SIG-M5 treated with dmso at 0.1 percent for 504 hours (cell line): Measurements from ENCODE around the gene NT5C2.
"Not testable (repeated sequence)": the region's sequence is repeated elsewhere in the genome, so short reads cannot be mapped to it uniquely, and the experiment has no call there.

ENCODE experiments used
- DNase-seq: peaks from one replicate; lab custom pipeline; 2025; ENCODE audit not compliant: unreplicated experiment; lab: John Stamatoyannopoulos, UW

The NT5C2 gene

DNA sequence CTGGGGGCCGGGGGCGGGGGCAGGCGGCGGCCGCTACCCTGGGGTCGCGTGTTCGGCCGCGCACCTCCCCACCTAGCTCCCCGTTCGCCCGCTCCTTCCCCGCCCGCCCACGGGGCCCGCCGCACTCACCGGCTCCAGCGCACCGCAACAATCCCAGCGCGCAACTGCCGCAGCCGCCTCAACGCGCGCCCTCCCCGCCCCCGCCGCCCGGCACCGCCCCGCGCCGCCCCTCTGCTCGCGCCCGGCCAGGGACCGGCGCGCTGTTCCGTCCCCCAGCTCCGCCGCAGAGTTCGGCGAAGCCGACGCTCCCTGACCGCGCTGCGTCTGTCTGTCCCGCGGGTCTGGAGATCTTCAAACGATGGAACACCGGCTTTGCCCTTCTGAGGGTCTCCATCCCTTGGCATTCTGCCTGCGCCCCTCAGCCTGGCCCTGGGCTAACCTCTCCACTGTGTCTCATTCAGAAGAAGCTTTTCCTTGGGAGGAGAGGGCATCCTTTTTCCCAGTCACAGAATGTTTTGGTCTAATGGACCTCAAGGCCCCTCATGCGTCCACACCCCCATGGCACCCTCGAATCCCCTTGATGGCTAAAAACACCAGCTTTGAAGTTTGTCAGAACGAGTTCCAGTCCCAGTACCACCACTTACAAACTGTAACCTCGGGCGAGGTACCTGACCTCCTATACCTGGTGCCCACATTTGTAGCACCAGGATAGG, at the start of gene NT5C2:
Gene NT5C2 (minus strand): TSS at position 166 of the 713 bp plus-strand sequence. CDS start 18,314 bp downstream, outside the sequence.
- peak; percentile 48 for DNase-seq

DNA sequence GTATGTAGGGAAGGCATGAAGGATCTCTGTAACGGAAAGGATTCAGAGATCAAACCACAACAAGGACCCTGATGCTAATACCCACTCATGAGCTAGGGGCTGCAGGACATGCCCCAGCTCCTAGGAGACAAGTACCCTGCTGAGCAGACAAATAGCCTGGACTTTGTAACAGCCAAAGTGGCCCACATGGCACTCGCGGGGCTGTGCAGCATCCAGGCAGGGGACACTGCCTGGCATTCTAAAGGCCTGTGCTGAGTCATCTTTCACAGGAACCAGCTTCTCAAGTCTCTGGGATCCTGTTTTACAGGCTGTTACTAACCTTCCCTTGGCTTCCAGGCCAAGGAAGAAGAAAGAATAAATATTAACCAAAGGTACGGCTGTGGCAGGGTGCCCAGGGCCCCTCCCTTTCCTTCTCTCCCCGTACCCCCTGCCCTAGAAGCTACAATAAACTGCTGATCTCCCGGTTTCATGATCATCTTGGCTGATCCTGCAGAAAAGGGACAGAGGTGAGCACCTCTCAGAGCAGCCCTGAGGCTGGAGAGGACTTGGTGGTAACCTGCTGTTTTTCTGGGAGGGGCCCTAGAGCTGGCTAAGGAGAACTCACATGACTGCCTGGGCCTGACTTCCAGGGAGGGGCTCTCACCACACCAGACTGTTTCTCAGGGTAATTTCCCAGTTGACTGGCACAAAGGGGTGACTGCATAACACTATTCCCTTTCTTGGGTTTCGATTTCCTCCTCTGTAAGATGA, 48.4 kb upstream of the NT5C2 start:
- DNase-seq: peak; percentile 73

DNA sequence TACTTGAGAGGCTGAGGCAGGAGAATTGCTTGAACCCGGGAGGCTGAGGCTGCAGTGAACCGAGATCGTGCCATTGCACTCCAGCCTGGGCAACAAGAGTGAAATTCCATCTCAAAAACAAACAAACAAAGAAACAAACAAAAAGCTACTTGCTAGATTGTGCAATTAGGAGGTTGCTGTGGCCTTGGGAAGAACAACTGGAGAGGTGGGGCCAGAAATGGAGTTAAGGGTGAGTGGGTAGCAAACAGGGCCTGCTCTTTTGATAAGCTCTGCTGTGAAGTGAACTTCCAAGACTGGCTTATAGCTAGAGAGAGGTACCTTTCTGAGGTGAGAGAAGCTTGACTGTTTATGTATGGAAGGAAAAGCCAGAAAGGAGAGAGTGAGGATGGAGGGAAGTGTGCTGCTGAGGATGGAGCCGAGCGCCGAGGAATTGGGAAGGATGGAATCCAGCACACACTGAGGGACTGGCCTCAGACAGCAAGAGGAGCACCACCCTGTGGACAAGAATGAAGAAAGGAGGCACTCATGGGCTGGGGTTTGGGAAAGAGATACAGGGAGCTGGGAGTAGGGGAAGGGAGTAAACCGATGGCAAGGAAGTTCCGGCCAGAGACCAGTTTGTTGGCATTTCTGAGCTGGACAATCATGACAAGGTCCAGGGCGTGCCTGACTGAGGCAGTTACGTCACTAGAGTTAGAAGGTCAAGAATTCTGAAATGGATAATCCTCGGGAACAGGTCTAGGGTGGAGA, 45.6 kb upstream of the NT5C2 start:
- DNase-seq: peak; percentile 60

DNA sequence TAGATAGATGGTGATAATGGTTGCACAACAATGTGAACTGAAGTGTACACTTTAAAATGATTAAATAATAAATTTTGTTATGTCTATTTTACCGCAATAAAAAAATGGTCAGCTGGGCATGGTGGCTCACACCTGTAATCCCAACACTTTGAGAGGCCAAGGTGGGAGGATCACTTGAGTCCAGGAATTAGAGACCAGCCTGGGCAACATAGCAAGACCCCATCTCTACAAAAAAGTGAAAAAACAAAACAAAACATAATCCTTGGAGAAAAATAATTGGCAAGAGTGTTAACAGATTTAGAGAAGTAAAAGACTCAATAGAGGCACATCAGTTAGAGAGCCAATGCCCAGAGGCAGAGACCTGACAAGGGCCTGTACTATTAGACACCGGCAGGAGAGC, 42.7 kb upstream of the NT5C2 start:
- DNase-seq: no peak

DNA sequence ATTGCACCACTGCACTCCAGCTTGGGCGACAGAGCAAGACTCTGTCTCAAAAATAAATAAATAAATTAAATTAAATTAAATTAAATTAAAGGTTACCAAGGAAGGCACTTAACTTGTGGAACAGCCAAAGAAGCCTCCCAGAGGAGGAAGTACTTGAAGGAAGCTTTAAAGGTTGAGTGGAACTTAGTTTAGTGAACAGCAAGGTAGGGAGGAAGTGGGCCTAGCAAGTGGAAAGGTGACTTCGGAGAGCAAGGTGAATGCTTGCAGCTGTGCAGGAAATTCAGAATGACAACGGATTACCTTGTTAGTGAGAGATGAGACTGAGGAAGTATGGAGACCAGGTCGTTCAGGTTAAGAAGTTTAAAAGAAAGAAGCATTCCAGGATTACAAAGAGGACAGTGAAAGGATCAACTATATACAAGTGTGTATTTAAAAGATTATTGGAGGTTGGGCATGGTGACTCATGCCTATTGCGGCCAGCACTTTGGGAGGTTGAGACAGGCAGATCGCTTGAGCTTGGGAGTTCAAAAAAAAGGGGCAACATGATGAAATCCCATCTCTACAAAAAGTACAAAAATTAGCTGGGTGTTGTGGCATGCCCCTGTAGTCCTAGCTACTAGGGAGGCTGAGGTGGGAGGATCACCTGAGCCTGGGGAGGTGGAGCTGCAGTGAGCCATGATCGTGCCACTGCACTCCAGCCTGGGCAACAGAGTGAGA, 39.9 kb upstream of the NT5C2 start:
- peak; percentile 28 for DNase-seq

DNA sequence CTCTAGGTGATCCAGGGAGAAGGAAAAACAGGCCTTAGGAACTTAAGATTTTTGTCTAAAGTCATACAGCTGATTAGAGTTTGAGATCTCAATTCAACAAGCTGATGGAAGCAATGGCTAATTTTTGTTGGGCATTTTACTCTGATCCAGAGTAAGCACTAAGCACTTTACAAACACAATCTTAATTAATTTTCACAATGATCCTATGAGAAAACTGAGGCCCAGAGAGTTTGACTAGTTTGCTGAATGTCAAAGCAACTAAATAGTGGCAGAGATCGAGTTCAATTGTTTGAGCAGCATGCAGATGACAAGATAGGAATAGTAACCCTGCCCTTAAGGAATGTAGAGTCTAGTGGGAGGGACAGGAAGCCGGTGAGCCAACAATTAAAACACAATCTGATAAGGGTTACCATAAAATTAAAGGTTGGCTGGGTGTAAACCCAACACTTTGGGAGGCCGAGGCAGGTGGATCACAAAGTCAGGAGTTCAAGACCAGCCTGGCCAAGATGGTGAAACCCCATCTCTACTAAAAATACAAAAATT, 39.1 kb upstream of the NT5C2 start:
- DNase-seq: peak; percentile 13

DNA sequence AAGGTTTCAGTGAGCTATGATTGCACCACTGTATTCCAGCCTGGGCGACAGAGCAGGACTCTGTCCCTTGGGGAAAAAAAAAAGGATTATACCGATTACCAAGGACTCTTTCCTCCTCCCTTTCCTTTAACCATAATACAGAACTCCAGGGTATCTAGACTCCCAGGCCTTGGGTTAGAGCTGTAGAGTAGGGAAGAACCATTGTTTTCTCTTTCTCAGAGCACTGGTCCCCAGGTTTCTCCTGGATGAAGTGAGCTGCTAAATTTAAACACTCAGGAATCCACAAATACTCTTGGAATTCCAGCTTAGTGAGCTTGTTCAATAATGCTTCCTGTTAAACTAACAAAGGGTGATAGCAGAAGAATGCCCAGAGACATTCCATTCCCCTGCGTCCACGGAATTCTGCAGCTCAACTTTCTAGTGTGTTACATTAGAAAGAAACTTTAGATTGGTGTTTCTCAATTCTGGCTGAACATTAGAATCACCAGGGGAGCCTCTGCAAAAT, 38.0 kb upstream of the NT5C2 start:
- DNase-seq: no peak

DNA sequence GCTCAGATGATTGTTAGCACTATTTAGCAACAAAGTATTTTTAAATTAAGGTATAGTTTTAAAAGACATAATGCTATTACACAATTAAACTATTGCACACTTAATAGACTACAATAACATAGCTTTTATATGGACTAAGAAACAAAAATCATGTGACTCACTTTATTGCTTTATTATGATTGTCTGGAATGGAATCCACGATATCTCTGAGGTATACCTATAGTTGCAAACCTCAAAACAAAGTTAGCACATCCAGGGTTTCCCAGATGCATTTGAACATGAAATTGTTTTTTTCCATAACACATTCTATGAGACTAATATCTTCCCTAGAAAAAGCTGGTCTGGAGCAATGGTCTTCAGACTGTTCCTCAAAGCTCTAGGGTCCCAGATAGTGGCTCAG, 34.3 kb upstream of the NT5C2 start:
- DNase-seq: no peak

DNA sequence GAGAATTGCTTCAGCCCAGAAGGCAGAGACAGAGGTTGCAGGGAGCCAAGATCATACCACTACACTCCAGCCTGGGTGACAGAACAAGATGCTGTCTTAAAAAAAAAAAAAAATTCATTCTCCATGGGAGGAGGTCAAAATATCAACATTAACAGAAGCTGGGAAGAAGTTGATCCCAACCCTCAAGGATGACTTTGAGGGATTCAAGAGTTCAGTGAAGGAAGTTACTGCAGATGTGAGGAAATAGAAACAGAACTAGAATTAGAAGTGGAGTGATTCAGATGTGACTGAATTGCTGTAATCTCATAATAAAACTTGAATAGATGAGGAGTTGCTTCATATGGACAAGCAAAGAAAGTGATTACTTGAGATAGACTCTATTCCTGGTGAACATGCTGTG, 32.9 kb upstream of the NT5C2 start:
- DNase-seq: no peak

DNA sequence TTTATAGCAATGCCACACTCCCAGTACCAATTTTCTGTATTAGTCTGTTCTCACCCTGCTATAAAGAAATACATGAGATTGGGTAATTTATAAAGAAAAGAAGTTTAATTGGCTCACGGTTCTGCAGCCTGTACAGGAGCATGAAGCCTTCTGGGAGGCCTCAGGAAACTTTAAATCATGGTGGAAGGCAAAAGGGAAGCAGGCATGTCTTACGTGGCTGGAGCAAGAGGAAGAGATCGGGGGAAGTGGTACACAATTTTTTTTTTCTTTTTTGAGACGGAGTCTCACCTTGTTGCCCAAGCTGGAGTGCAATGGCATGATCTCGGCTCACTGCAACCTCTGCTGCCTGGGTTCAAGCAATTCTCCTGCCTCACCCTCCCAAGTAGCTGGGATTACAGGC, 31.6 kb upstream of the NT5C2 start:
- peak; percentile 10 for DNase-seq

DNA sequence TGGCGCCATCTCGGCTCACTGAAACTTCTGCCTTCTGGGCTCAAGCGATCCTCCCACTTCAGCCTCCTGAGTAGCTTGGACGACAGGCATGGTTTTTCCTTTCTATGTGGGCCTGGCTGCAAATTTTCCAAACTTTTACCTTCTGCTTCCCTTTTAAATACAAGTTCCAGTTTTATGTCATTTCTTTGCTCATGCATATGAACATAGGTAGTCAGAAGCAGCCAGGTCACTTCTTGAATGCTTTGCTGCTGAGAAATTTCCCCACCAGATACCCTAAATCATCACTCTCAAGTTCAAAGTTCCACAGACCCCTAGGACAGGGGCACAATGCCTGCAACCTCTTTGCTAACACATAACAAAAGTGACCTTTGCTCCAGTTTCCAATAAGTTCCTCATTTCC, 31.1 kb upstream of the NT5C2 start:
- no peak for DNase-seq

DNA sequence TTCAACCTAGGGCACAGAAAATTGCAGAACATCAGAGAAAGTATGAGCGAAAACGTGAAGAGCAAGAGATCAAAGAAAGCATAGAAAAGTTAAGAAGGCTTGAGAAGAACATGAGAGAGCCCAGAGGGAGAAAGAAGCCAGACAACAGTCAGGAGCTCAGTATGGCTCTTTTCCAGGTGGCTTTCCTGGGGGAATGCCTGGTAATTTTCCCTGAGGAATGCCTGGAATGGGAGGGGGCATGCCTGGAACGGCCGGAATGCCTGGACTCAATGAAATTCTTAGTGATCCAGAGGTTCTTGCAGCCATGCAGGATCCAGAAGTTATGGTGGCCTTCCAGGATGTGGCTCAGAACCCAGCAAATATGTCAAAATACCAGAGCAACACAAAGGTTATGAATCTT, 23.3 kb upstream of the NT5C2 start:
- DNase-seq: not testable (repeated sequence)

DNA sequence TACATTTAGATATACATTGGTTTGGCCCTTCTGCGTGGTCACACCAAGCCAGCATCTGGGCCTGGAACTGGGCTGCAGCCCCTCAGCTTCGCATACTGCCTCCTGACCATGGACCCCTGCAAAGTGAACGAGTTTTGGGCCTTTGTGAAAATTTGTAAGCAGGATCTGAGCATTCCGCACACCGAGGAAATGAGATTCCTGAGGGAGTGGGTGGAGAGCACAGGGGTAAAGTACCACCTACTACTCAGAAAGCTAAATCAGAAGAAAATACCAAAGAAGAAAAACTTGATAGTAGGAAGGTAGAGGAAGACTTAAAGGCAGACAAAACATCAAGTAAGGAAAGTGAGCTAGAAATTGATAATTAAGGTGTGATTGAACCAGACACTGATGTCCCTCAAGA, 22.5 kb upstream of the NT5C2 start:
- DNase-seq: no peak

DNA sequence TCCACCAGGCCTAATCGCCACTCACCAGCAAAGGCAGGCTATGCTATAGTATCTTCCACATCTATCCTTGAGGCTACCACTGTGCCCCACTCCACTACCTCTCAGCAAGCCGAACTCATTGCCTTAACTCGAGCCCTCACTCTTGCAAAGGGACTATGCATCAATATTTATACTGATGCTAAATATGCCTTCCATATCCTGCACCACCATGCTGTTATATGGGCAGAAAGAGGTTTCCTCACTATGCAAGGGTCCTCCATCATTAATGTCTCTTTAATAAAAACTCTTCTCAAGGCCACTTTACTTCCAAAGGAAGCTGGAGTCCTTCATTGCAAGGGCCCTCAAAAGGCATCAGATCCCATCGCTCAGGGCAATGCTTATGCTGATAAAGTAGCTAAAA, 17.2 kb upstream of the NT5C2 start:
- not testable (repeated sequence) for DNase-seq

DNA sequence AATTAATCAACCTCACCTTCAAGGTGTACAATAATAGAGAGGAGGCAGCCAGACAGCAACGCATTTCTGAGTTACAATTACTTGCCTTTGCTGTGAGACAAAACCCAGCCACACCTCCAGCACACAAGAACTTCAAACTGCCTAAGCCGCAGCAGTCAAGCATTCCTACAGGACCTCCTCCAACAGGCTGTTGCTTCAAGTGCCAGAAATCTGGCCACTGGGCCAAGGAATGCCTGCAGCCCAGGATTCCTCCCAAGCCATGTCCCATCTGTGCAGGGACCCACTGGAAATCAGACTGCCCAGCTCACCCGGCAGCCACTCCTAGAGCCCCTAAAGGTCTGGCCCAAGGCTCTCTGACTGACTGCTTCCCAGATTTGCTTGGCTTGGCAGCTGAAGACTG, 14.6 kb upstream of the NT5C2 start:
- DNase-seq: not testable (repeated sequence)

DNA sequence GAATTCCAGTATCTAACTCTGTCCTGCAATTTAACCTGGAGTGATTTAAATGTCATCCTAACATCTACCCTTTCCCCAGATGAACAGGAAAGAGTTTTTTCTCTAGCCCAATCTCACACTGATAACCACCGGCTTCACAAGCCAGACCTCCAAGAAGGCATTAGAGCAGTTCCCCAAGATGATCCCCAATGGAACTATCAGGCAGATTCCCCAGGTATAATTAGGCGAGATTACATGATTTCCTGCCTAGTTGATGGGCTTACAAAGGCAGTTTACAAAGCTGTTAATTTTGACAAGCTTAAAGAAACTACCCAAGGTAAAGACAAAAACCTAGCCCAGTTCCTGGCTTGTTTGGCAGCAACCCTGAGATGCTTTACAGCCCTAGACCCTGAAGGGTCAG, 14.1 kb upstream of the NT5C2 start:
- DNase-seq: no peak

DNA sequence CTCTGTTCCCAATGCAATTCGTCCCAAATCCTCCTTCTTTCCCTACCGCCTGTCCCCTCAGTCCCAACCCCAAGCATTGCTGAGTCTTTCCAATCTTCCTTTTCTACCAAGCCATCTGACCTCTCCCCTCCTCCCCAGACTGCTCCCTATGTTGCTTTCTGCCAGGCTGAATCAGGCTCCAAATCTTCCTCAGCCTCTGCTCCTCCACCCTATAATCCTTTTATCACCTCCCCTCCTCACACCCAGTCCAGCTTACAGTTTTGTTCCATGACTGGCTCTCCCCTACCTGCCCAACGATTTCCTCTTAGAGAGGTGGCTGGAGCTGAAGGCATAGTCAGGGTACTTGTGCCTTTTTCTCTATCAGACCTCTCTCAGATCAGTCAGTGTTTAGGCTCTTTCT, 13.6 kb upstream of the NT5C2 start:
- DNase-seq: not testable (repeated sequence)

DNA sequence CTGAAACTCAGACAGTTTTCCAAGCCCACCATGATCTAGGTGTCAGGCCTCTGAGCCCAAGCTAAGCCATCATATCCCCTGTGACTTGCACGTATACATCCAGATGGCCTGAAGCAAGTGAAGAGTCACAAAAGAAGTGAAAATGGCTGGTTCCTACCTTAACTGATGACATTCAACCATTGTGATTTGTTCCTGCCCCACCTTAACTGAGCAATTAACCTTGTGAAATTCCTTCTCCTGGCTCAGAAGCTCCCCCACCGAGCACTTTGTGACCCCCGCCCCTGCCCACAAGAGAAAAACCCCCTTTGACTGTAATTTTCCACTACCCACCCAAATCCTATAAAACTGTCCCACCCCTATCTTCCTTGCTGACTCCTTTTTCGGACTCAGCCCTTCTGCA, 12.3 kb upstream of the NT5C2 start:
- DNase-seq: not testable (repeated sequence)

DNA sequence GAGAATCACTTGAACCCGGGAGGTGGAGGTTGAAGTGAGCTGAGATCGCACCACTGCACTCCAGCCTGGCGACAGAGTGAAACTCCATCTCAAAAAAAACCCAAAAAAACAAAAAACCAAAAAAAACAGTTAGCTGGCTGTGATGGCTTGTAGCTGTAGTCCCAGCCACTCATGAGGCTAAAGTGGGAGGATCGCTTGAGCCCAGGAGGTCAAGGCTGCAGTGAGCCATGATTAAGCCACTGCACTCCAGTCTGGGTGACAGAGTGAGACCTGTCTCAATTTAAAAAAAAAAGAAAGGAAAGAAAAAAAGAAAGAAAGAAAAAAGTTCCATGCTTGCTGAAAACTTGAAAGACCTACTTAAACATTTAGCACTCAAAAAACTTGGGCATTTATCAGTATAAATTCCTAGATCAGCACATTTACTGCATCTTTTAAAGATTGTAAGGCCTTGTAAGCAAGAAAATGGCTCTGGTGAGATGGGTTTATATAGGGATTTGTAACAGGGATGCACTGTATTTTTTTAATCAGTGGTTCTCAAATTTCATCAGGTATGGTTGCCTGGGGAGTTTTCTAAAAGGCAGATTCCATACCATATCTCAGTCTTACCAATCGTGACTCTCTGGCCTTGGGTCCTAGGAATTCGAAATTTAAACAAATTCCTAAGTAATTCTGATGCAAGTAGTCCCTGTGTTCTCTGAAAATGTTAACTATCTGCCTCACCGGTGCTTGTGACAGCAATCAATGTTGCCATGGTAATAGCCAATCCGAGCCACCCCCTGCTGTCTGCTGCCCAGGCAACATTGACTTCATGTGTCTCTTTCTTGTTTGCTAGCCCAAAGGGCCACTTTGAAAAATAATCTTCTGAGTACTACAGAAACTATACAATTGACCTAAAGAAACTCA, 11.5 kb upstream of the NT5C2 start:
- DNase-seq: no peak

DNA sequence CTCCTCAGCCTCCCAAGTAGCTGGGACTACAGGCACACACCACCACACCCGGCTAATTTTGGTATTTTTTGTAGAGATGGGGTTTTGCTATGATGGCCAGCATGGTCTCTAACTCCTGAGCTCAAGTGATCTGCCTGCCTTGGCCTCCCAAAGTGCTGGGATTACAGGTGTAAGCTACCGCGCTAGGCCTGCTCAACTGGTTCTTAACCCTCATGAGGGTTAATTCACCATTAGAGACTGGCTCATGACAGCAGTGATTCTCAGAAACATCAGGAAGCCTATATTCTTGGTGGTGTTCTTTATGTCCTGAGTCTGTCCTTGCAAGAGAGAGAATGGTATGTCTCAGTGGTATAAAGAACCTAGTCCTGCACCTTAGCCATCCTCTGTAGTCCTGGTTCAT, 10.4 kb upstream of the NT5C2 start:
- no peak for DNase-seq
